HG02759 (cell line): ENCODE results near the gene BTRC.
"Not testable (repeated sequence)": the region's sequence is repeated elsewhere in the genome, so short reads cannot be mapped to it uniquely, and the experiment has no call there.

Source experiments
- ATAC-seq: cut with Tn5 transposase; IDR thresholded peaks from one replicate; pipeline ENCODE4 v1.9.1; 2021; ENCODE audit warnings: mild to moderate bottlenecking, moderate library complexity; ENCODE audit not compliant: unreplicated experiment

The BTRC gene

DNA sequence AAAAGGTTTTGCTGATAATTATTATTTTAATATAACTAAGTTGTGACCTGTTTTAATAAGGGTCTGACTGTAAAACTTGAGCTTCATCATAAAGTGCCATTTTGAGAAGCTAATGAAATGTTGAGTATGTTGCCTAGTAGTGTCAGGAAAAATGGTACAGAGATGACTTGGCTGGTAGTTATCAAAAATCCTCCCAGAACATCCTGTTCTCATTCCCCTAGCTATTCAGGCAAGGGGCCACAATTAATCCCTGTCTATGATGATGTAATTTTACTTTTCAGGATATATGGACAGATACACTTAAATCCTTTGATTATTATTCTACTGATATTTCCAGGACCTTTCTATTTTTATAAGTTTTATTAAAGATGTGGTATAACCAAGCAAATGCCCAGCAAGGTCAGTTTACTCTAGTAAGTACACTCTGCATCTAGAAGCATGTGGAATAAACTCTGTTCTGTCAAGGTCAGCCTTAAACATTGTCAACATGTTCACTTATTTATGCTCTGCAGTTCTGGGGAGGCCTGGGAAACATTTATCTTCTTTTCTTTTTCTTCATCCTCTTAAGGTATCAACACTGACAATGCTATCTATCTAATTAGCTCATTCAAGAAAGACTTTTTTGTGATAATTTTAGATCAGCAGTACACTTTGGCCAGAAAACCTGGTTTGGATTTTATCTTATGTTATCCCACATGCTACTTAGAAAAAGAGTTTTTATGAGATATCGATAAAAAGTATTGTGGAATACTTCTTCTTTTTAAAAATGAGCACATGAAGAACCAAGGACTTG is 32.1 kb downstream of the BTRC start:
- ATAC-seq = no peak

DNA sequence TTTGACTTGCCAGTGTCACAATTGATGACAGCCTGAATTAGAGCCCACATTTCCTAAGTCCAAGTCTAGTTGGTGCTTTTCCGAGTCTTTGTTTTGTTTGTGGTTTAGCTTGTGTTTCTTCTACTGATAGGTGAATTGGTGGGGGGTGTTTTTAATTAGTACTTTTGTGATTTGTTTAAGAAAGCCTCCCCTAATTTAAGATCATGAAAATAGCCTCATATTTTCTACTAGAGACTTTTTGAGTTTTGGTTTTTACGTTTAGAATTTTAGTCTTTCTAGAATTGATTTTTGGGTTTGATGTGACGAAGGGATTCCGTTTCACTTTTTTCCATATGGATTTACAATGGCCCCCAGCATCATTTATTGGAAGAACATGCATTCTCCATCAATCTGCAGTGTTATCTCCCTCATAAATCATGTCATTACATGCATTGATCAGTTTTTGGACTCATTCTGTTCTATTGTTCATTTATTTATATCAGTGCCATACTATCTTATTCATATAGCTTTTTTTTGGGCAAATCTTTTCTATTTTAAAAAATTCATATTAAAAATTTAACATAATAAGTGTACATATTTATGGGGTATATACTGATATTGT is 32.8 kb downstream of the BTRC start:
- no peak for ATAC-seq

DNA sequence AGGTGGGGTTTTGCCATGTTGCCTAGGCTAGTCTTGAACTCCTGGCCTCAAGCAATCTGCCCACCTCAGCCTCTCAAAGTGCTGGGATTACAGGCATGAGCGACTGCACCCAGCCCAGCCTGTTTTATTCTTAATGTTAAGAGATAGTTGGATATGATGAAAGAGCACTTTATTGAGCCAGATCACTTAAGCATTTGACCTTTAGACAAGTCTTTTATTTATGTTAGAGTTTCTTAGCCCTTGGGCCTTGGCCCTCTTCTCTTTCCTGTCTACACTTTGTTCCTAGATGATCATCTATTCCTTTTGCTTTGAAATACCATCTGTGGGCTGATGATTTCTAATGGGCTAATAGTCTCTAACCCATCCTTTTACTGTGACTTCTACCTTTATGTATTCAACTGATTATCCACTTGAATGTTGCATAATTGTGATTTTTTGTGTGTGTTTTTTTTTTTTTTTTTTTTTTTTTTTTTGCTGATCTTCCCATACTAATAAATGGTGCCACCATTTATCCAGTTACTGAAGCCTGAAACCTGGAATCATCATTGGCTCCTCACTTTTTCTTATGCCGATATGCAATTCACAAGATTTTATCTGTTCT is 34.8 kb downstream of the BTRC start:
- no peak for ATAC-seq

DNA sequence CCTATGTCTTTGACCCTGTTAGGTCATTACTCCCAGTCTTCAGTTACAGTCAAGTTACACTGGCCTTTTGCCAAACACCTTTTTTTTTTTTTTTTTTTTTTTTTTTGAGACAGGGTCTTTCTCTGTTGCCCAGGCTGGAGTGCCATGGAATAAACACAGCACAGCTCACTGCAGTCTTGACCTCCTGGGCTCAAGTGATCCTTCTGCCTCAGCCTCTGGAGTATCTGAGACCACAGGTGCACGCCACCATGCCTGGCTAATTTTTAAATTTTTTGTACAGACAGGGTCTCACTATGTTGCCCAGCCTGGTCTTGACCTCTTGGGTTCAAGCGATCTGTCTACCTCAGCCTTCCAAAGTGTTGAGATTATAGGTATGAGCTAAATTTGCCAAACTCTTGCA is 35.6 kb downstream of the BTRC start:
- ATAC-seq = not testable (repeated sequence)

DNA sequence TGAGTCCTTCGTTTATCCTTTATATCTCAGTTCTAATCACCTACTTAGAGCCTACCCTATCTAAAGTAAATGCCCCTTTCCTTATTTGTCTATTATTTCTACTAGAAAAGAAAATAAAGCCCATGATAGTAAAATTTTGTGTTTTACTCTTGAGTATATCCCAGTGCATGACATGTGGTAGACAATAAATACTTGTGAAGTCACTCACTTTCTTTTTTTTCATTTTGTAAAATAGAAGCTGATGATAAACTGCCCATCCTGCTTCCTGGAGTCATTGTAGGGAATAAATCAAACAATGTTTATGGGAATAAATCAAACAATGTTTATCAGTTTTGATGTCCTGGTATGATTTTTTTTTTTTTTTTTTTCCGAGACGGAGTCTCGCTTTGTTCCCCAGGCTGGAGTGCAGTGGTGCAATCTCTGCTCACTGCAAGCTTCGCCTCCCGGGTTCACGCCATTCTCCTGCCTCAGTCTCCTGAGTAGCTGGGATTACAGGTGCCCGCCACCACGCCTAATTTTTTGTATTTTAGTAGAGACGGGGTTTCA is 36.1 kb downstream of the BTRC start:
- ATAC-seq = no peak

DNA sequence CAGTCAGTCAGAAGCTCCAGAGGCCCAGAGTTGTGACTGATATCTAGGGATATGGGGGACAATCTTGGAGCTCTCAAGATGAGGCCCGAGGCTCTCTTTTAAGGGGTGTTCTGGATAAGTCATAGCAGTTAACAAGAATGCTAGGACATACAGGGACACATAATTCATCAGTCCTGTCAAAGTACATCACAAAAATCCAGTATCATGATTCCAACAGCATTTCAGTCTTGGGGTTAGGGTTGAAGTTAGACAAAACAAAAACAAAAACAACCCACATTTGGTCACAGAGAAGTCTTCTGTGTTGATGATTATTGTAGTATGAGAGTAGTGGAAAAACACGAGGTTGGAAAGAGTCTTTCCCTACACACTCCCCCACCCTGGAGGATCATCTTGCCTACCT is 39.4 kb downstream of the BTRC start:
- no peak for ATAC-seq

DNA sequence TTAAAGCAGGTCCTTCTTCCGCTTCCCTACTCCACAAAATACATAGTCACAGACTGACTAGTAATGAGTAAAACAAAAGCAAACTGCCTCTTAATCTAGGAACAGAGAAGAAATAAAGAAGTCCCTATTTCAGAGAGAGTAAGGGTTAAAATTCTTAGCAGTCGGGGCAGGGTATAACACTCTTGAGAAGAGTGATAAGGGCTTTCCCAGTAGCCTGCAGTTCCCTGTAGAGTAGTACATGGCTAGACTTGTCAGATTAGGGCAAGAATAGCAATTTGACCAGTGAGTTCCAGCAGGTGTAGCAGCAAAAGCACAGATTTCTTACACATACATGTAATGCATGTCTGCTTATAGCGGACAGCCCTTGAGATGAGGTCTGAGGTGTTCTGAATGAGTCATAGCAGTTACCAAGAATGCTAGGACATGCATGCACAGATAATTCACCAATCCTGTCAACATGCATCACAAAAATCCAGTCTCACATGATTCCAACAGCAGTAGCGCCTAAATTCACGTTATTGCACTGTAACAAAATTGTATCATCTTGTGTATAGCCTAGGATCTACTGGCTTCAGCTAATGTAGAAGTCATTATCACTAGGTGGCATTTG is 40.7 kb downstream of the BTRC start:
- no peak for ATAC-seq

DNA sequence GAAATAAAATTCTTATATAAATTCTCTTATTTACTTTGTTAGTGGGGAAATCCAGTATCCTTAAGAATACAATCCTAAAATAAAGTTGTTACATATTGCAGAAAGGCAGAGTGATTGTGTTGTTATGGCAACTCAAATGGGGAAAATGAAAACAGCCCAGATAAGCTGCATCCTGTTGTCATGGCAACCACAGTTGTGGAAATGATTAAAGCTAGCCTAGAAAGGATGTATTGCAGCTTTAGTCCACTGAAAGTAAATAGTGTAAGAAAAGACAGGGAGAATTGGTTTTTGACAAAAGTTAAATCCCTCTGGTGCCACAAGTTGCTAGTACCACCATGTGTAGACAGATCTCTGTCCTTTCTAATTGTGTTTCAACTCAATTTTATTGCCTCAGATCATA is 43.2 kb downstream of the BTRC start:
- ATAC-seq = no peak

DNA sequence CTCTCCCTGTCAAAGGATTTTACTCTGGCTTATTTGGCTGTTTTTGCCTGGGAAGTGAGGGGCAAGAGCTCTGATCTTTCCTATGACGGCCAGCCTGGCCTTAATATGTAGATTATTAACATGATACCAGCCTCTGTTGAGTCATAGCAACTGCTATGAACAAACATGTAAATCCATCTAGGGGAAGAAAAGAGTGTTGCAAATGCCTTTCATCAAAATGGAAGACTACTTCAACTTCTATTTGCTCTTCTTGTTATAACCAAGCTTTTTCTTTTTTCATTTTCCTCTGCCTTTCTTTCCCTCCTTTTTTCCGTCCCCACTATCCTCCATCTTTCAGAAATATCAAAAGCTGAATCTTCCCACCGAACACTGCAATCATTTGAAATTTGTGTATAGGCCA is 46.6 kb downstream of the BTRC start:
- ATAC-seq = no peak

DNA sequence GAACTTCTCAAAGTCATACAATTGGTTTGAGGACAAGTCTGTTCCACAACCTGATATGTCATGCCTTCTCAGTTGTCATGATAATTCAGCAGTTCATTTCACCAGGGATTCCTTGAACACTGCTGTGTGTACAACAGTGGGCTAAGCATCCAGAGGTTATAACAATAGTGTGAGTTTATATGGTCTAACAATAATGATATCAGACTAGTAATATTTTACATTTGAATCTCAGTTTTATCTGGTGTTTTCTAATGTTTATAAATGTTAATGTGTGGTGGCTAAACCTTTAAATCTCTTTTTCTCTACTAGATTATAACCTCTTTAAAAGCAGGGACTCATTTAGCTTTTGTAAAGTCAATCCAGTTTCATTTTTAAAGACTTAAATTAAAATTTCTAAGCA is 48.7 kb downstream of the BTRC start:
- ATAC-seq = no peak

DNA sequence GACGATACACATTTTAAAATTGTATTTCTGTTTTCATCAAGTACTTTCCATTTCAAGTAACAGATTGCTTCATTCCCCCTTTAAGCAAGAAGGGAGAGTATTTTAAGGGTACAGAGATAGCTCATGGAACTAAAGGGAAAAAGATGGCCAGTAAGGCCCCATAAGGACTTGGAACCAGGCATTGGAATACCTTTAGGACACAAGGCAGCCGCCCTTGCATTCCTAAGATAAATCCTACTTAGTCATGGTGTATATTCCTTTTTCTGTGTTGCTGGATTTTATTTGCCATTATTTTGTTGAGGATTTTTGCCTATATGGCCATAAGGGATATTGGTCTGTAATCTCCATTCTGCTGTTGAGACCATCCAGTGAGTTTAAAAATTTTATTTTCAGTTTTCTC is 49.2 kb downstream of the BTRC start:
- no peak for ATAC-seq

DNA sequence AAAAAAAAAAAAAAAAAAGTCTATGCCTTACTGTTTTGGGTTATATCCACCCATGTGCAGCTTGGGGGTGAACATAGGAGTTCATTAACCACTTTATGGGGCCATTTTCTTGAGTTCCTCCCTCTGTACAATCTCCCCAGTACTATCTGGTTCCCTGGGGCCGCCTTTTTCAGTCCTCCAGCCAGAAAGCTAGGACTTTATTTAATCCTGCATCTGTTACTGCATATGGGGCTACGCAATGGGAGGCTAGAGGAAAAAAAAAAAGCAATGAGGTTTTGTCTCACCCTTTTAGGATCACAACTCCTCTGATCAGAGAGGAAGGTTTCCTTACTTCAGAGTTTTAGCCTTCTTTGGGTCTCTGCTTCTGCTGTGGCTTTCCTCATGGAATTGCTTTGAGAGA is 51.0 kb downstream of the BTRC start:
- ATAC-seq = no peak

DNA sequence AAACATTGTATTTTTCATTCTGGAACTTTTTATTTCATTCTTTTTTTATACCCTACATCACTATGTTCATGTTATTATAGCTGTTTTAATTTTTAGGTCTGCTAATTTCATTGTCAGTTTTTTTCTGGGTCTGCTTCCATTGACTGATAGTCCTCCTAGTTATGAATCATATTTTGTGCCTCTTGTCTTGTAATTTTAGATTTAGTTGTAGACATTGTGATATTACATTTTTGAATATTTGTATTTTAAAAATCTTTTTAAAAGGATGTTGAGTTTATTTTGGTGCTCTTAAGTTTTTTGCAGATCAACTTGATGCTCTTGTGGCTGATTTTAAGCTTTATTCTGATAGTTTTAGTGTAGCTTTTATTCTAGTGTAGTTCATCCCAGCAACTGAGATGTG is 57.6 kb downstream of the BTRC start:
- ATAC-seq = no peak

DNA sequence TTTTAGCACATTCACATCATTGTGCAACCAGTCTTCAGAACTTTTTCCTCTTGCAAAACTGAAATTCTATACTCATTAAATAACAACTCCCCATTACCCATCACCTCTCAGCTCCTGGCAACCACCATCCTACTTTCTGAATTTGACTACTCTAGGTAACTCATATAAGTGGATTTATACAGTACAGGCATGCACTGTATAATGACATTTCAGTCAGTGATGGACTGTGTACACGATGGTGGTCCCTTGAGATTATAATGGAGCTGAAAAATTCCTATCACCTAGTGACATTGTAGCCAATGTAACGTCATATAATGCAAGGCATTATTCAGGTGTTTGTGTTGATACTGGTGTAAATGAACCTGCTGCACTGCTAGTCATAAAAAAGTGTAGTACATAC is 60.1 kb downstream of the BTRC start:
- ATAC-seq = no peak

DNA sequence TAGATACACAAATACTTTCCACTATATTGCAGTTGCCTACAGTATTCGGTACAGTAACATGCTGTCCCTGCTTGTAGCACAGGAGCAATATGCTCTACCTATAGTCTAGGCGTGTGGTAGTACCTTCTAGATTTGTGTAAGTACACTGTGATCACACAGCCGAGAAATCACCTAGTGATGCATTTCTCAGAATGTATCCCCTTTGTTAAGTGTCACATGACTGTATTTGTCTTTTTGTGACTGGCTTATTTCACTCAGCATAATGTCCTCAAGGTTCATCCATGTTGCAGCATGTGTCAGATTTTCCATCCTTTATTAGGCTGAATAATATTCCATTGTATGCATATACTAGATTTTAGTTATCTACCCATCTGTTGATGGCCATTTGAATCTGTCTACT is 61.9 kb downstream of the BTRC start:
- ATAC-seq = no peak

DNA sequence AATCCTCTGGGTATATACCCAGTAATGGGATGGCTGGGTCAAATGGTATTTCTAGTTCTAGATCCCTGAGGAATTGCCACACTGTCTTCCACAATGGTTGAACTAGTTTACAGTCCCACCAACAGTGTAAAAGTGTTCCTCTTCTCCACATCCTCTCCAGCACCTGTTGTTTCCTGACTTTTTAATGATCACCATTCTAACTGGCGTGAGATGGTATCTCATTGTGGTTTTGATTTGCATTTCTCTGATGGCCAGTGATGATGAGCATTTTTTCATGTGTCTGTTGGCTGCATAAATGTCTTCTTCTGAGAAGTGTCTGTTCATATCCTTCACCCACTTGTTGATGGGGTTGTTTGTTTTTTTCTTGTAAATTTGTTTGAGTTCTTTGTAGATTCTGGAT is 68.0 kb downstream of the BTRC start:
- not testable (repeated sequence) for ATAC-seq

DNA sequence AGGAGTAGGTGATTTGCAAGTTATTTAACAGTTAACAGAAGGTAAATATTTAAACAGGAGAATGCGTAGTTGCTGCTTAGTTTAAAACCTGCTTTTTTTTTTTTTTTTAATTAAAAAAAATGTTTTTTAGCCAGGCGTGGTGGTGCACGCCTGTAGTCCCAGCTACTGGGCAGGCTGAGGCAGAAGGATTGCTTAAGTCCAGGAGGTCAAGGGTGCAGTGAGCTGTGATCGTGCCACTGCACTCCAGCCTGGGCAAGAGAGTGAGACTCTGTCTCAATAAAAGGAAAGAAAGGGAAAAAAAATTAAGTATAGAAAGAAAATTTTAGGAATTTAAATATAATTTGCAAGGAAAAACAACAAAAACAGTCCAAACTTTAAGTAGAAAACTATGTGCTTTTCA is 71.6 kb downstream of the BTRC start:
- ATAC-seq = no peak

DNA sequence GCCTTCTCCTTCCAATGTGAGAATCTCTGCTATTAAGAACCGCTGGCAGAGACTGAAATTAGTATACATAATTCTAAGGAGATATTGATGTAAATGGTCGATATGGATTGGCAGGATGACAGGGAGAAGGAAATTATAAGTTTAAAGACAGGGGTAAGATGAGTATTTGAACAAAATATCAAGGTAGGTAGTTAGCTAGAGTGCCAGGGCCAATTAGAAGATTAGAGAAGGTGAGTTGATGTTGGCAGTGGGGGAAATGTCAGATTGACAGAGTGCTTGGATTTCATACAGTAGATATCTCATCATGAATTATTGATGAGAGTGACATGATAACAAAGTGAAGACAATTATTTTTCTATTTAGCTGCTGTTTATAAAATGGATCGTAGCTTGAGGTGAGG is 74.1 kb downstream of the BTRC start:
- no peak for ATAC-seq

DNA sequence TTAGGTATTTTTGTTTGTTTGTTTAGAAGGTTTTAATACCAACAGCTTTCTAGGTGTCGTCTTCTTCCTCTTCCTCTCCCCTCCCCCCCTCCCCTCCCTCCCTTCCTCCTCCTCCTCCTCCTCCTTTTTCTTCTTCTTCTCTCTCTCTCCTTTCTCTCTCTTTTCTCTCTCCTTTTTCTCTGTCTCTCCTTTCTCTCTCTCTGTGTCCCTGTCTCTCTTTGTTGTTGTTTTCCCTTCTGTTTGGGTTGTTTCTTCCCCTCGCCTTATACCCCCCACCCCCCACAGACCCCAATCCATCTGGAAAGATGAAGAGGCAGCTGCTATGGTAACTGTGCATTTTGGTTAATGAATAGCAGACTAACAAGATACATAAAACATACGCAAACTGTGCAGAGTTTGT is 75.5 kb downstream of the BTRC start:
- no peak for ATAC-seq

DNA sequence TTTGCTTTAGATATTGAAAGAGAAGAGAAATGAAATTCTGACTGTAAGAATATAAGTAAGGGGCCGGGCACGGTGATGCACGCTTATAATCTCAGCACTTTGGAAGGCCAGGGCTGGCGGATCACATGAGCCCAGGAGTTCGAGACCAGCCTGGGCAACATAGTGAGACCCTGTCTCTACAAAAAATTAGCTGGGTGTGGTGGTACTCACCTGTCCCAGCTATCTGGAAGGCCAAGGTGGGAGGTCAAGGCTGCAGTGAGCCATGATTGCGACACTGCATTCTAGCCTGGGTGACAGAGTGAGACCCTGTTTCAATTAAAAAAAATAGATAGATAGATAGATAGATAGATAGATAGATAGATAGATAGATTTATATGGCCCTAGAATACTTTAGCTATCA is 82.3 kb downstream of the BTRC start:
- no peak for ATAC-seq

DNA sequence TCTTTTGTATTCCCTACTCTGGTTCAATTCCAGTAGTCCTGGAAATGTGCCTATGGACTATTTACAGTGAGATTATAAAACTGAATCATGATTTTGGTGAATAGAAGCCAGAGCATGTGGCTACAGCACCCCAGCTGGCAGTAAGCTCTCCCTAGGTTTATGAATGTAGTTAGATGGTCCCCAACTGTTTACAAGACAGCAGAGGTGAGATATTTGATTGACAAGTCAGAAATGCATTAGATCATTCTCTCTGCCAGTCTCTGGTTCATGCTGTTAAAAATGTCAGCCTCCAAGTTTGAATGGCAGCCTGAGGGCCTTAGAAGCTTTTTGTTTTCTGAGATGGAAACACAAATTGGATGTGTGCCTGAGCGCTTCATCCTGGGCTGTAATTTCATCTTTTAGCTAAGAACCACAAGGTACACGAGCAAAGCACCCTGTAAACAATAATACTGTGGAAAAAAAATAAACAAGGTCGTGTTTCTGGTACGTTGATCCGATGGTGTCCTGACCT is 85.0 kb downstream of the BTRC start:
- ATAC-seq = no peak
